Astrocyte of the cerebellum (primary cell): ENCODE data around the gene LNX1.

ENCODE experiments used
- DNase-seq: peaks from one replicate; pipeline ENCODE4 v3.0.0-alpha.2; 2011; ENCODE audit warnings: low read depth
- H3K4me3 ChIP-seq: 2 replicates; pipeline ENCODE4 v1.5.1; 2011; ENCODE audit warnings: mild to moderate bottlenecking, low read depth, low read length, moderate library complexity
- in situ Hi-C: cut with HindIII; loops from 2 replicates; pipeline ENCODE4 v1.10.0; 2017; ENCODE audit warnings: low sequenced_read_pairs
- TF ChIP-seq, protein P1 (sequence below): IDR thresholded peaks from 2 replicates; pipeline ENCODE4 v1.5.1; 2012; ENCODE audit warnings: low read length, low read depth, moderate library complexity, mild to moderate bottlenecking; ENCODE audit errors: missing control alignments

LNX1 gene

DNA sequence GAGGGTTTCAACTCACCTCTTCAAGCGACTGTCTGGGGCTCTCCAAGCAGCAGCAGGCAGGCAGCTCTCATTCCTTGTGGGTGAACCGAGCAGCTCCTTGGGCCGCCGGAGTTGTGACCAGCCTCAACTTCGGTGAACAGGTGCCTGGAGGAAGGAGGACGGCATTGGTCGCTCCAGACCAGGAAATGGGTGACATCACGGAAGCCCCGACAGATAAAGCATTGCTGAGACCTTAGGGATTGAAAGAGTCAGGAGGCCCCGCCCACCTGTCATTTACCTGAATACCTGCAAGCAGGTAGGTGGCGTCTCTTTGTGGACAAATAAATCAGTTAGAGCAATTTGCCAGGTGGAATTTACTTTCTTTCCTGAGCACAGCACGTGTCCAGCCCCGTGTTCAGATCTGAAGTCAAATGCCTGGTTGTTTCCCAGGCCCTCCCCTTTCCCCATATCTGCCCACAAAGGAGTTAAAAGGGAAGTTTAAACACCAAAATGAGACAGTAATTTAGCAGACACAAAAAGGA lies at the start of gene LNX1:
TSS of gene LNX1 (minus strand) at position 115 of the 521 bp plus-strand sequence. CDS start 17,484 bp downstream, outside the sequence.
- in situ Hi-C loops: no loop called here
- no peak for DNase-seq
- TF ChIP-seq, protein P1, sequence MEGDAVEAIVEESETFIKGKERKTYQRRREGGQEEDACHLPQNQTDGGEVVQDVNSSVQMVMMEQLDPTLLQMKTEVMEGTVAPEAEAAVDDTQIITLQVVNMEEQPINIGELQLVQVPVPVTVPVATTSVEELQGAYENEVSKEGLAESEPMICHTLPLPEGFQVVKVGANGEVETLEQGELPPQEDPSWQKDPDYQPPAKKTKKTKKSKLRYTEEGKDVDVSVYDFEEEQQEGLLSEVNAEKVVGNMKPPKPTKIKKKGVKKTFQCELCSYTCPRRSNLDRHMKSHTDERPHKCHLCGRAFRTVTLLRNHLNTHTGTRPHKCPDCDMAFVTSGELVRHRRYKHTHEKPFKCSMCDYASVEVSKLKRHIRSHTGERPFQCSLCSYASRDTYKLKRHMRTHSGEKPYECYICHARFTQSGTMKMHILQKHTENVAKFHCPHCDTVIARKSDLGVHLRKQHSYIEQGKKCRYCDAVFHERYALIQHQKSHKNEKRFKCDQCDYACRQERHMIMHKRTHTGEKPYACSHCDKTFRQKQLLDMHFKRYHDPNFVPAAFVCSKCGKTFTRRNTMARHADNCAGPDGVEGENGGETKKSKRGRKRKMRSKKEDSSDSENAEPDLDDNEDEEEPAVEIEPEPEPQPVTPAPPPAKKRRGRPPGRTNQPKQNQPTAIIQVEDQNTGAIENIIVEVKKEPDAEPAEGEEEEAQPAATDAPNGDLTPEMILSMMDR: no peak
- no peak within 1 kb of the TSS for H3K4me3 ChIP-seq

DNA sequence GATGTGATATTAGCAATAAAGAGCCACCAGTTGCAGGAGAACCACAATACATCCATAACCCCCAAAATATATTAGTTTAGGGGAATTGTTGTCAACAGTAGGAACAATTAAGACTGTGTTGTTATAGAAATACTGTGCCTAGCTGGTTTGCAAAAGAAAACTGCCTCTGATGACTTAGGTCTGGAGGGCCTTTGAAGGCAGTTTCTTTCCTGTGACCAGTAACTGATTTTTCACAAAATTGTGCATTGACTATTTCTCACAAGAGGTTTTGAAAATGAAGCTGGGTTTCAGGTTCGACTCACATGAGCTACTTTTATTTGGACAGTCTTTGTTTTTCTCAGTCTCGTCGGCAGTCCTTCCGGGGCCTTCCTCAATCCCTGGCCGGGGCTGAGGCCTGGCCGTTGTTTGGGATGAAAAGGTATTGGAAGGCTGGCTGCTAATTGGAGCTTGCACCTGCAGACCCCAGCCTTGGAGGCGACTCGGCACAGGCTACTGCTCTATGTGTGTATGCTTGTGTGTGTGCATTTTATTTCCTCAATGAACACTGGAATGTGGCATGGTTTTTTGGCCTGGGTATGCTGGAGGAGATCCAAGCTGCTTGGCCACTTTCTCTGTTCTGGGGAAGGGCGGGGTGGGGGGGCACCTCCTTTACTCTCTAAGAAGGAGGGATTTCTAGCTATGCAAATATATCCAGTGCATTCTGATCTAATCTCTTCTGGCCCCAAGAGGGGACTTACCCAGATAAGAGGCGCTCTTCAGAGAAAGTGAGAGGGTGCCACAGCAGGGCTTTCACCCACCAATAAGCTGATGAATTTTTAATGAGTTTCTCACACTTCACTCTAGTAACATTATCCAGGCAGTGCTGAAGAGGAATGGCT lies 49.5 kb upstream of the LNX1 start:
- TF ChIP-seq, protein P1: no peak
- H3K4me3 ChIP-seq: no peak overlapping the region
- in situ Hi-C loops: no loop called here

DNA sequence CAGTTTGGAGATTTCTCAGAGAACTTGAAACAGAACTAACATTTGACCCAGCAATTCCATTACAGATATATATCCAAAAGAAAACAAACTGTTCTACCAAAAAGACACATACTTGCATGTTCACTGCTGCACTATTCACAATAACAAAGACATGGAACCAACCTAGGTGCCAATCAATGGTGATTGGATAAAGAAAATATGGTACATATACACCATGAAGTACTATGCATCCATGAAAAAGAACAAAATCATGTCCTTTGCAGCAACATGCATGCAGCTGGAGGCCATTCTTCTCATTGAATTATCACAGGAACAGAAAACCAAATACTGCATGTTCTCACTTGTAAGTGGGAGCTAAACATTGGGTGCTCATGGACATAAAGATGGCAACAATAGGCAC lies 47.6 kb upstream of the LNX1 start:
- TF ChIP-seq, protein P1: no peak
- no peak overlapping the region for H3K4me3 ChIP-seq
- DNase-seq: no peak
- in situ Hi-C loops: no loop called here

More for the DNA sequence above, 49.5 kb upstream of the LNX1 start:
- DNase-seq: no peak

DNA sequence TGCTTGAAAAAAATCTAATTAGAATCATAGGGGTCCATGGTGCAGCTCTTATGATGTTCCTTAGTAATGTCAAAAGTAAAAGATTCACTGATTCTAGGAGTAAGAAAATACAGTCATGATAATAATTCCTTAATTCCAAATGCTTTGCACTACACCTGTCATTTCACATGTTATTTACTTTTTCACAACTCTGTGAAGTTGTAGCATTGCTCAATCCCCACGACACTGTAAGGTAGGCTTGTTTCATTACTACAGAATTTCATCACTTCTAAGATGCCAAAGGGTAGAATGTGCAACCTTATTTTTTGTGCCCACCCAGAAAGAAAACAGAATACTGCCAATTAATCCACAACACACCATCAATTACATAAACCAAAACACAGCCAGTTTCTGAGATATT lies 46.1 kb upstream of the LNX1 start:
- in situ Hi-C loops: no loop called here
- no peak for DNase-seq
- TF ChIP-seq, protein P1: no peak
- no peak overlapping the region for H3K4me3 ChIP-seq

DNA sequence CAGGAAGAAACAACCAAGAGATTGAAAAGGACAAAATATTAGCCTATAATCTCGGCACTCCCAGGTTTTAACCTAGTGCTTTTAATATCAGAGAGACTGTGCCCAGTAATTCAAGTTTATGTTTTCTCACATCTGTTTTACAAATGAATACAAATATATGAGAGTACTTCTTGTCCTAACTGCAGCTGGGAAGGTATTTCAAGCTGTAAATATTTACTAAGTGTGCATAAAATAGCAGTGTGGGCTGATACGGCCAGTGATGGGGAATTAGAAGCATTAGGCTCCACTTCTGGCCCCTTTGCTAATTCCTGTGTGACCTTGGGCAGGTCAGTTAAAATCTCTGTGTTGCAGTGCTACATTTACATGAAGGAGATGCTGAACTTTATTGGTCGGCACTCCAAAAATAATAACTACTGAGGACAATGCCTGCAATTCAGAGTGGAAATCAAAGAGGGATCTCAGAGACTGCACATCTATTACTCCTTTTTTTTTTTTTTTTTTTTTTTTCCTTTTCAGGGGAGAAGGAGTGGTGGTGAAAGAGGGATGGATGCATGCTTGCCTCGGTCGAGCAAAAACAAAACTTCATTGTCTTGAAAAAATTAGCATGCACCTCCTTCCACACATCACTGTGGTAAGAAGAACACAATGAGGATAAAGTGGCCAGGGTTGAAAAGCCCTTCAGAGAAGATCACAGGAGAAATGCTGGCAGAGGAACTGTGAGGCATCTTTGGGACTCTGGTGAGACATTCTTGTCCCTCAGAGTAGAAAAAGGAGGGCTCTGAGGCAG lies 44.6 kb upstream of the LNX1 start:
- TF ChIP-seq, protein P1: no peak
- in situ Hi-C loops: no loop called here
- no peak for DNase-seq
- no peak overlapping the region for H3K4me3 ChIP-seq

DNA sequence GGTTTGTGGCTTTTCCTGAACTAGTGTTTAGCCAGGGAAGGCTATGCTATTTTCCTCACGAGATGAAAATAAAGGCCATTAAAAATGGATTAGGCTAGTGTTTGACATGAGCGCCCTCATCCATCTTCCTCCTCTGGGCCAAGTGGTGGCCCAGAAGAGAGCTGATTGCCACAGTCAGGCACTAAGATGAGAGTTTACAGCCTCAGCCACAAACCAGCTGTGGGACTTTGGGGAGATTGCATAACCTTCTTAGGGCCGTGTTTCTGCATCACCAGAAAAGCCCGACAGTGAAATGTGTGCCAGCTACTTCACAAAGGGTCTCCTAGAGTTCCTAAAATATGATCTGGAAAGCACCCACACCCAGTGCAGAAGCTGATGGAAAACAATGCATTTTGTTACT lies 42.3 kb upstream of the LNX1 start:
- DNase-seq: no peak
- H3K4me3 ChIP-seq: no peak overlapping the region
- TF ChIP-seq, protein P1: no peak
- in situ Hi-C loops: no loop called here
